ENCODE measurements around the gene HMX3. TPM values are rescaled to one million over a fixed set of nuclear protein-coding genes. Genes with fewer than 3 reads are reported as not detected.

HMX3 gene
- total RNA-seq, 2 experiments from 2014 or later, result 0.45 to 0.69 TPM

GRCh38 chr10:123126246-123126645 is 9.5 kb upstream of the HMX3 start:
- ATAC-seq (no peak), DNase-seq (no peak)
- Mint-ChIP-seq H3K4me1 (ENCODE audit: low read depth) (no peaks in the 10 kb centered on the region), H3K27ac (no peak overlapping the region), H3K4me3 (no peak overlapping the region), H3K27me3 (peaks cover 56% of the 10 kb centered on the region), H3K9me3 (no peaks in the 10 kb centered on the region), H3K36me3 (ENCODE audit: low read depth) (no peaks in the 10 kb centered on the region)
- CTCF ChIA-PET, result no interaction called here
- POLR2A ChIA-PET, result no interaction called here
- intact Hi-C loops (cut with micrococcal nuclease), result no loop called here
- TF ChIP-seq CTCF (IDR thresholded peaks at IDR 0.05), result no peak

GRCh38 chr10:123129618-123130271 is 6.0 kb upstream of the HMX3 start:
- DNase-seq, result no peak
- TF ChIP-seq CTCF (IDR thresholded peaks at IDR 0.05), result no peak
- Mint-ChIP-seq H3K27ac (no peak overlapping the region), H3K4me1 (ENCODE audit: low read depth) (peaks cover 19% of the 10 kb centered on the region), H3K4me3 (no peak overlapping the region), H3K27me3 (peaks cover 76% of the 10 kb centered on the region), H3K36me3 (ENCODE audit: low read depth) (no peaks in the 10 kb centered on the region), H3K9me3 (no peaks in the 10 kb centered on the region)
- ChIA-PET POLR2A (no interaction called here), CTCF (interaction anchor here (1.4 kb wide), 1 partner anchor 248 kb away, joined by 3 read pairs; no protein-coding TSS in a partner anchor)
- ATAC-seq, result no peak
- intact Hi-C loops (cut with micrococcal nuclease), result loop anchor here (5.0 kb wide), 1 partner anchor 248 kb away; no protein-coding TSS in a partner anchor

- Mint-ChIP-seq H3K4me3 (peak overlapping the region; percentile 47), H3K27me3 (peaks cover 74% of the 10 kb centered on the region), H3K9me3 (no peaks in the 10 kb centered on the region), H3K27ac (no peak overlapping the region), H3K4me1 (ENCODE audit: low read depth) (peaks cover 26% of the 10 kb centered on the region), H3K36me3 (ENCODE audit: low read depth) (no peaks in the 10 kb centered on the region)
- ChIA-PET POLR2A (interaction anchor here (0.6 to 2.4 kb wide), 3 partner anchors 18 to 21 kb away, joined by 4 to 9 read pairs (median 5); partner anchors contain the start of gene BUB3), CTCF (interaction anchor here (0.5 to 2.4 kb wide), 21 partner anchors 10 to 428 kb away, joined by 3 to 16 read pairs (median 7); partner anchors contain the start of gene BUB3)
- DNase-seq (peak; percentile 93), ATAC-seq (peak; percentile 64)
- intact Hi-C loops (cut with micrococcal nuclease), result loop anchor here (2.0 to 5.0 kb wide), 2 partner anchors 244 to 426 kb away; no protein-coding TSS in a partner anchor
- peak; percentile 91 for TF ChIP-seq CTCF (IDR thresholded peaks at IDR 0.05)
Measured at GRCh38 chr10:123132576-123133477, 2.9 kb upstream of the HMX3 start.

GRCh38 chr10:123133541-123134342 is 2.0 kb upstream of the HMX3 start:
- H3K4me3 Mint-ChIP-seq, result peak overlapping the region; percentile 55
- POLR2A ChIA-PET, result interaction anchor here (0.6 to 2.4 kb wide), 4 partner anchors 12 to 20 kb away, joined by 3 to 9 read pairs (median 4); partner anchors contain the start of genes BUB3 and HMX2

More at GRCh38 chr10:123133541-123134342, 2.0 kb upstream of the HMX3 start:
- TF ChIP-seq CTCF (IDR thresholded peaks at IDR 0.05), result no peak
- Mint-ChIP-seq H3K36me3 (ENCODE audit: low read depth) (no peaks in the 10 kb centered on the region), H3K27me3 (peaks cover 73% of the 10 kb centered on the region), H3K27ac (no peak overlapping the region), H3K9me3 (no peaks in the 10 kb centered on the region), H3K4me1 (ENCODE audit: low read depth) (peaks cover 26% of the 10 kb centered on the region)
- DNase-seq, result no peak
- intact Hi-C loops (cut with micrococcal nuclease), result loop anchor here (2.0 to 5.0 kb wide), 3 partner anchors 17 to 425 kb away; no protein-coding TSS in a partner anchor
- no peak for ATAC-seq
- CTCF ChIA-PET, result interaction anchor here (0.6 to 2.4 kb wide), 22 partner anchors 10 to 427 kb away, joined by 3 to 16 read pairs (median 6); partner anchors contain the start of genes BUB3 and HMX2
